Stimulated activated memory B cell treated with anti-CD40 and anti-IgM and Interleukin-4, amounts not matched to agents 10 μg/mL and 1 μg/mL and 100 μg/mL, for 72 hours (primary cell): Measurements from ENCODE around the gene COL13A1.
A peak's percentile ranks its signal among the peaks of the same experiment; 100 is the strongest.

Experiments used
- ATAC-seq: fragments of 150-1000 bp; cut with Tn5 transposase; 2 replicates; pipeline ENCODE4 v1.10.0; 2021
- H3K27ac Mint-ChIP-seq: one replicate; pipeline ENCODE4 v1.8.0; 2022; ENCODE audit warnings: mild to moderate bottlenecking, mixed read lengths
- H3K27me3 Mint-ChIP-seq: one replicate; pipeline ENCODE4 v1.8.0; 2022; ENCODE audit warnings: mixed read lengths
- H3K36me3 Mint-ChIP-seq: one replicate; pipeline ENCODE4 v1.8.0; 2022; ENCODE audit warnings: mixed read lengths
- H3K4me1 Mint-ChIP-seq: one replicate; pipeline ENCODE4 v1.8.0; 2022; ENCODE audit warnings: mixed read lengths
- H3K4me3 Mint-ChIP-seq: one replicate; pipeline ENCODE4 v1.8.0; 2022; ENCODE audit warnings: mild to moderate bottlenecking, moderate library complexity, mixed read lengths
- H3K9me3 Mint-ChIP-seq: one replicate; pipeline ENCODE4 v1.8.0; 2022; ENCODE audit warnings: mixed read lengths

COL13A1 gene

DNA sequence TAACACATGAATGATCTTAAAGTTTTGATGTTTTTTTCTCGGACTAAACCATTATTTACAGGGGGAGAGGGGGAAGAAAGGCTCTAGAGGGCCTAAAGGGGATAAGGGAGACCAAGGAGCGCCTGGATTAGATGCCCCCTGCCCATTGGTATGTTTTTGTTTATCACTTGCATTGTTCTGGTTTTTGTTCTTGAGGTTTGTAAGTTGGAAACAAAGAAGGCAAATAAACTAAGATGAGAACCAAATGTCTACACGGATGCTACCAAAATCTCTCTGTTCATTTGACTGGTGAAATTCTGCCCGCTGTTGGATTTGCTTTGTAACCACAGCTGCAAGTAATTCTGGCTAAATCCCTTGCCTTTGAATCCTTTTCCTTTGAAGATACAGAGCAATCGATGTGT lies 151.1 kb downstream of the COL13A1 start:
- Mint-ChIP-seq H3K27me3 (peaks cover 26% of the 10 kb centered on the region), H3K36me3 (no peaks in the 10 kb centered on the region), H3K4me1 (peaks cover 54% of the 10 kb centered on the region), H3K9me3 (no peaks in the 10 kb centered on the region), H3K27ac (peak overlapping the region; percentile 82), H3K4me3 (peak overlapping the region; percentile 11)
- ATAC-seq: no peak

GRCh38 chr10:69953851-69954250 lies 152.1 kb downstream of the COL13A1 start:
- peak; percentile 72 for ATAC-seq
- no peaks in the 10 kb centered on the region for H3K9me3 Mint-ChIP-seq
- H3K27ac Mint-ChIP-seq: peak overlapping the region; percentile 82

DNA sequence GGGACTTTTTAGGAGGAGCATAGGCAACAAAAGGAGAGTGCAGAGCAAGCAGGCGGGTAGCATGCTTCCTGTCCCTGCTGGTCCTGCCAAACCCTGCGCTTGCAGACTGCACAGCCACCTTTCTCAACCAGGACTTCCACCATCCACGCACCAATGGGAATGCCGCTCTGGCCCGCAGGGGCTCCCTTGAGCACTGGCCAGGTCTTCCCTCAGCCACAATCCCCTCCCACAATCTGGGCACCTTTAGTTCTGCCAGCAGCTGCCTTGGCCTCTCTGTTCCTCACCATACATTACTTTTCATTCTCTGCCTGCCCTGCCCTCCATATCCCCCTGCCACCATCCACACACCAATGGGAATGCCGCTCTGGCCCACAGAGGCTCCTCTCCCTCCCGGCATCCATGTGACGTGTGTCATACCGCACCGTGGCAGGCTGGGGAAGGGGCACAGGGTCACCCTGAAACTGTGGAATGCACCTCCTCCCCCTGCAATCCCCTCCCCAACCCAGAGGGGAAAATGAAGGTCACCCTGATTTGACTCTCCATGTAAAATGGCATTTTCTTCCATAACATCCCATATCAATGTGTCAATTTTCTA lies 153.6 kb downstream of the COL13A1 start:
- no peaks in the 10 kb centered on the region for H3K9me3 Mint-ChIP-seq
- H3K36me3 Mint-ChIP-seq: no peaks in the 10 kb centered on the region
- H3K4me3 Mint-ChIP-seq: peak overlapping the region; percentile 1
- ATAC-seq: no peak
- peaks cover 22% of the 10 kb centered on the region for H3K27me3 Mint-ChIP-seq
- peaks cover 69% of the 10 kb centered on the region for H3K4me1 Mint-ChIP-seq
- peak overlapping the region; percentile 82 for H3K27ac Mint-ChIP-seq

More at GRCh38 chr10:69953851-69954250, 152.1 kb downstream of the COL13A1 start:
- H3K36me3 Mint-ChIP-seq: no peaks in the 10 kb centered on the region
- peaks cover 60% of the 10 kb centered on the region for H3K4me1 Mint-ChIP-seq
- H3K27me3 Mint-ChIP-seq: peaks cover 30% of the 10 kb centered on the region
- H3K4me3 Mint-ChIP-seq: no peak overlapping the region

GRCh38 chr10:69955897-69956740 lies 154.4 kb downstream of the COL13A1 start:
- peak overlapping the region; percentile 1 for H3K4me3 Mint-ChIP-seq
- no peaks in the 10 kb centered on the region for H3K36me3 Mint-ChIP-seq
- ATAC-seq: no peak
- peaks cover 23% of the 10 kb centered on the region for H3K27me3 Mint-ChIP-seq
- peaks cover 74% of the 10 kb centered on the region for H3K4me1 Mint-ChIP-seq
- H3K9me3 Mint-ChIP-seq: no peaks in the 10 kb centered on the region
- peak overlapping the region; percentile 82 for H3K27ac Mint-ChIP-seq

- Mint-ChIP-seq H3K27me3 (peaks cover 28% of the 10 kb centered on the region), H3K36me3 (no peaks in the 10 kb centered on the region), H3K27ac (peak overlapping the region; percentile 82), H3K4me1 (peaks cover 70% of the 10 kb centered on the region), H3K9me3 (no peaks in the 10 kb centered on the region), H3K4me3 (no peak overlapping the region)
- peak; percentile 7 for ATAC-seq
Measured at GRCh38 chr10:69956741-69957230, 155.1 kb downstream of the COL13A1 start.

DNA sequence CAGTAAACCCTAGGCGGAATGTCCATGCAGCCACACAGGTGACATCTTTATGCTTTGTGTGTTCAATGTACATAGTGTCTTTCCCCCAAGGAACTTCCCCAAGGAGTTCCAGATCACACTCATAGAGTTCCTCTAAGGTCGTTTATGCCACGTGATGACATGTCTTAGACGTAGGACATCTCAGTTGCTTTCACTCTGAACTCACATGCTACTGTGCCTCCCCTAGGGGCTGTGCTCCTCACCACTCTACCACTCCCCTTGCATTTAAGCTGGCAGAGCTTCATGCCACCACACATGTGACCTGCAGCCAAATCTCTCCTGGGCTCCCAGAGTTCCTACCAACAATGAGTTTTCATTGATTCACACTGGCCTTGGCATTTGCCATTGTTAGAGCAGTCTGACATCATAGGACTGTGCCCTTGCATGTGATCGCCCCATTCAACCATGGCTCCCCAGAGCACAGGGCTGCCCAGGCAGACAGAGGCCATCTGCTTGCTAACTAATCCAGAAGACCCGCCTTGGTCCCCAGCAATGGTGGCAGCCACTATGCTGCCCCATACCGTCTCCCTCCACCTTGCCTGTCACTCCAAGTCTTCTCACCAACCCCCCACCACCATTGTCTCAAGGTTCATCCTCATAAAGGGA lies 155.7 kb downstream of the COL13A1 start:
- peaks cover 28% of the 10 kb centered on the region for H3K27me3 Mint-ChIP-seq
- no peaks in the 10 kb centered on the region for H3K9me3 Mint-ChIP-seq
- H3K27ac Mint-ChIP-seq: peak overlapping the region; percentile 82
- no peaks in the 10 kb centered on the region for H3K36me3 Mint-ChIP-seq
- H3K4me3 Mint-ChIP-seq: no peak overlapping the region
- H3K4me1 Mint-ChIP-seq: peaks cover 65% of the 10 kb centered on the region
- ATAC-seq: no peak

- no peaks in the 10 kb centered on the region for H3K36me3 Mint-ChIP-seq
- peaks cover 65% of the 10 kb centered on the region for H3K4me1 Mint-ChIP-seq
- no peak overlapping the region for H3K4me3 Mint-ChIP-seq
- H3K9me3 Mint-ChIP-seq: no peaks in the 10 kb centered on the region
- no peak for ATAC-seq
- peak overlapping the region; percentile 18 for H3K27ac Mint-ChIP-seq
- peaks cover 29% of the 10 kb centered on the region for H3K27me3 Mint-ChIP-seq
Measured at GRCh38 chr10:69957886-69958555, 156.3 kb downstream of the COL13A1 start.

- no peaks in the 10 kb centered on the region for H3K9me3 Mint-ChIP-seq
- H3K4me1 Mint-ChIP-seq: peaks cover 65% of the 10 kb centered on the region
- no peak for ATAC-seq
- no peak overlapping the region for H3K27ac Mint-ChIP-seq
- H3K4me3 Mint-ChIP-seq: no peak overlapping the region
- H3K27me3 Mint-ChIP-seq: peaks cover 34% of the 10 kb centered on the region
- no peaks in the 10 kb centered on the region for H3K36me3 Mint-ChIP-seq
Measured at GRCh38 chr10:69958556-69958902, 156.8 kb downstream of the COL13A1 start.

DNA sequence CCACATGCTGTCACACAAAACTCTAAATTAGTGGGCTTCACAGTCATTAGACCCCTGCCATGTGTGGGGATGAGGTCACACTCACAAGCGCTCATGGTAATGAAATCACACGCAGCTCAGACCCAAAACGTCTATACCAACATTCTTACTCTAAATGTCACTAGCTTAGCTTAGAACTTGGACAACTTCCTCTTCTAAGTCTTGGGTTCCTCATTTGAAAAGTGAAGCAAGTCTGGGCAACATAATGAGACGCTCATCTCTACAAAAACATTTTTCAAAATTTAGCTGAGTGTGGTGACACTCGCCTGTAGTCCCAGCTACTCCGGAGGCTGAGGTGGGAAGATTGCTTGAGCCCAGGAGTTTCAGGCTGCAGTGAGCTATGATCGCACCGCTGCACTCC lies 158.2 kb downstream of the COL13A1 start:
- peak overlapping the region; percentile 92 for H3K27ac Mint-ChIP-seq
- peak overlapping the region; percentile 56 for H3K4me3 Mint-ChIP-seq
- peaks cover 39% of the 10 kb centered on the region for H3K27me3 Mint-ChIP-seq
- H3K36me3 Mint-ChIP-seq: no peaks in the 10 kb centered on the region
- ATAC-seq: peak; percentile 79
- H3K9me3 Mint-ChIP-seq: no peaks in the 10 kb centered on the region
- peaks cover 57% of the 10 kb centered on the region for H3K4me1 Mint-ChIP-seq

GRCh38 chr10:69960606-69960987 lies 158.9 kb downstream of the COL13A1 start:
- Mint-ChIP-seq H3K9me3 (no peaks in the 10 kb centered on the region), H3K27ac (peak overlapping the region; percentile 92), H3K4me1 (peaks cover 50% of the 10 kb centered on the region), H3K4me3 (no peak overlapping the region), H3K27me3 (peaks cover 41% of the 10 kb centered on the region), H3K36me3 (no peaks in the 10 kb centered on the region)
- no peak for ATAC-seq

GRCh38 chr10:69960988-69961880 lies 159.5 kb downstream of the COL13A1 start:
- H3K4me1 Mint-ChIP-seq: peaks cover 45% of the 10 kb centered on the region
- no peak for ATAC-seq
- H3K9me3 Mint-ChIP-seq: no peaks in the 10 kb centered on the region
- H3K4me3 Mint-ChIP-seq: no peak overlapping the region
- H3K27ac Mint-ChIP-seq: peak overlapping the region; percentile 92
- H3K36me3 Mint-ChIP-seq: no peaks in the 10 kb centered on the region
- H3K27me3 Mint-ChIP-seq: peaks cover 41% of the 10 kb centered on the region

GRCh38 chr10:69961881-69962745 lies 160.4 kb downstream of the COL13A1 start:
- ATAC-seq: no peak
- Mint-ChIP-seq H3K4me3 (no peak overlapping the region), H3K36me3 (no peaks in the 10 kb centered on the region), H3K9me3 (no peaks in the 10 kb centered on the region), H3K27me3 (peaks cover 41% of the 10 kb centered on the region), H3K4me1 (peaks cover 45% of the 10 kb centered on the region), H3K27ac (no peak overlapping the region)

DNA sequence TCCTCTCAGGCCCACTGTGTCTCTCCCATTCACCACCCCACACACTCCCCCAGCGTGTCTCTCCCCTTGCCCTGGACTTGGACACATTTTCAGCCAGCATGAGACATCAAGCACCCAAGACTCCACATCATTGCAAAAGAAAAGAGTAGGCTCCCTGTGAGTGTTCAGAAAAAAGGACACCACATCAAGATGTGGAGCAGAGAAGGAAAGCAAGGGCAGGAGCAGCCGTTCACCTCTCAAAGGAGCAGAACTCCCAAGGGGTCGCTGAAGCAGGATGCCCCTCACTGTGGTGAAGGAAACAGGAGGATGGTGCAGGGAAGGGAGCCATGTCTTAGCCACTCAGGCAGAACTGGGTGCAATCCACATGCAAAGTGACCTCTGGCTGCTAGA lies 161.0 kb downstream of the COL13A1 start:
- no peak for ATAC-seq
- H3K27ac Mint-ChIP-seq: no peak overlapping the region

More for the DNA sequence above, 161.0 kb downstream of the COL13A1 start:
- H3K9me3 Mint-ChIP-seq: no peaks in the 10 kb centered on the region
- no peak overlapping the region for H3K4me3 Mint-ChIP-seq
- peaks cover 36% of the 10 kb centered on the region for H3K27me3 Mint-ChIP-seq
- peaks cover 41% of the 10 kb centered on the region for H3K4me1 Mint-ChIP-seq
- no peaks in the 10 kb centered on the region for H3K36me3 Mint-ChIP-seq
